Uterus (tissue), 4 donors: ENCODE data around the gene ATM. TPM values are rescaled to one million over a fixed set of nuclear protein-coding genes. Genes with fewer than 3 reads are reported as not detected.

ENCODE experiments used
- DNase-seq, 2 donors: peaks; one replicate each; pipeline ENCODE4 v3.0.0-alpha.2; 2019 to 2020
- H3K27ac ChIP-seq, 2 donors: fragments of 200-600 bp; sonication (generic); 1 replicate in 1 of 2; 2 replicates in 1 of 2; pipeline ENCODE4 v1.5.1; 2016 to 2018
- H3K27me3 ChIP-seq, 2 donors: fragments of 200-600 bp; sonication (generic); one replicate each; pipeline ENCODE4 v1.5.1; 2018 to 2019; ENCODE audit warnings: control low read depth in 1 of 2
- H3K36me3 ChIP-seq, 2 donors: fragments of 200-600 bp; sonication (generic); one replicate each; pipeline ENCODE4 v1.5.1; 2019; ENCODE audit warnings: control low read depth in 1 of 2
- H3K4me1 ChIP-seq, 2 donors: fragments of 200-600 bp; sonication (generic); one replicate each; pipeline ENCODE4 v1.5.1; 2018 to 2019; ENCODE audit warnings: control low read depth in 1 of 2
- H3K4me3 ChIP-seq, 2 donors: fragments of 200-600 bp; sonication (generic); 1 replicate in 1 of 2; 2 replicates in 1 of 2; pipeline ENCODE4 v1.5.1; 2018 to 2019; ENCODE audit warnings: mild to moderate bottlenecking in 1 of 2
- H3K9me3 ChIP-seq, 2 donors: fragments of 200-600 bp; sonication (generic); one replicate each; pipeline ENCODE4 v1.5.1; 2019; ENCODE audit warnings: control low read depth in 1 of 2
- POLR2A ChIP-seq, 2 donors: fragments of 450-650 bp; IDR thresholded peaks; one replicate each; pipeline ENCODE4 v1.6.1; 2016; ENCODE audit warnings: antibody characterized with exemption in 2 of 2, mild to moderate bottlenecking in 1 of 2, moderate library complexity in 1 of 2
- intact Hi-C: fragments of 100-400 bp; cut with DNase I; formaldehyde crosslinking; loops from one replicate; pipeline ENCODE4 v1.15.1; 2023; ENCODE audit warnings: low total_unique reads
- total RNA-seq, 4 donors: library from RNA; depleted of rRNA in 3 of 4; stranded (reverse); fragments of >200 nt in 3 of 4; gene quantifications; one replicate each; pipeline versions ENCODE4 v1.1.0 to v1.2.4, GENCODE V29; 2014 to 2023
- TF ChIP-seq, protein P1 (sequence below), 4 experiments: fragments of 200-600 bp in 2 of 4; fragments of 450-650 bp in 2 of 4; sonication (generic) in 2 of 4; IDR thresholded peaks; one replicate each; pipeline ENCODE4 v1.5.1; 2016 to 2019; ENCODE audit warnings: antibody characterized with exemption in 4 of 4, mild to moderate bottlenecking in 2 of 4, moderate library complexity in 1 of 4
- donor health status: DM: yes; HTN: yes; CAD: no.

Gene ATM
- total RNA-seq, 4 donors from 2014 or later: 51.2 to 196 (median 132) TPM

DNA sequence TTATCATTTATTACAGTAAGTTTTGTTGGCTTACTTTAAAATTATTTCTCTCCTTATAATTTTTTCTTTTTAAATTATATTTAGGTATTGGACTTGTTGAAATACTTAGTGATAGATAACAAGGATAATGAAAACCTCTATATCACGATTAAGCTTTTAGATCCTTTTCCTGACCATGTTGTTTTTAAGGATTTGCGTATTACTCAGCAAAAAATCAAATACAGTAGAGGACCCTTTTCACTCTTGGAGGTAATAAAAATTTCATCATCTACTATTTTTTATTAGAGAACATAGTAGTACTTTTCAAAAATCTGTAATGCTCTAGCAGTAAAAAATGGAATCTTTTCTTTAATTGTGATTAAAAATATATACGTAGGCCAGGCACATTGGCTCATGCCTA is 70.4 kb downstream of the ATM start:
- intact Hi-C loops: no loop called here
- Histone ChIP-seq H3K27me3 (no peaks in the 10 kb centered on the region), H3K9me3 (no peaks in the 10 kb centered on the region), H3K4me3 (no peak overlapping the region), H3K27ac (no peak overlapping the region), H3K4me1 (no peaks in the 10 kb centered on the region), H3K36me3 (no peaks in the 10 kb centered on the region)
- no peak for DNase-seq
- TF ChIP-seq, protein P1, sequence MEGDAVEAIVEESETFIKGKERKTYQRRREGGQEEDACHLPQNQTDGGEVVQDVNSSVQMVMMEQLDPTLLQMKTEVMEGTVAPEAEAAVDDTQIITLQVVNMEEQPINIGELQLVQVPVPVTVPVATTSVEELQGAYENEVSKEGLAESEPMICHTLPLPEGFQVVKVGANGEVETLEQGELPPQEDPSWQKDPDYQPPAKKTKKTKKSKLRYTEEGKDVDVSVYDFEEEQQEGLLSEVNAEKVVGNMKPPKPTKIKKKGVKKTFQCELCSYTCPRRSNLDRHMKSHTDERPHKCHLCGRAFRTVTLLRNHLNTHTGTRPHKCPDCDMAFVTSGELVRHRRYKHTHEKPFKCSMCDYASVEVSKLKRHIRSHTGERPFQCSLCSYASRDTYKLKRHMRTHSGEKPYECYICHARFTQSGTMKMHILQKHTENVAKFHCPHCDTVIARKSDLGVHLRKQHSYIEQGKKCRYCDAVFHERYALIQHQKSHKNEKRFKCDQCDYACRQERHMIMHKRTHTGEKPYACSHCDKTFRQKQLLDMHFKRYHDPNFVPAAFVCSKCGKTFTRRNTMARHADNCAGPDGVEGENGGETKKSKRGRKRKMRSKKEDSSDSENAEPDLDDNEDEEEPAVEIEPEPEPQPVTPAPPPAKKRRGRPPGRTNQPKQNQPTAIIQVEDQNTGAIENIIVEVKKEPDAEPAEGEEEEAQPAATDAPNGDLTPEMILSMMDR (IDR thresholded peaks at IDR 0.05): no peak
- no peak for TF ChIP-seq POLR2A (IDR thresholded peaks at IDR 0.05)

DNA sequence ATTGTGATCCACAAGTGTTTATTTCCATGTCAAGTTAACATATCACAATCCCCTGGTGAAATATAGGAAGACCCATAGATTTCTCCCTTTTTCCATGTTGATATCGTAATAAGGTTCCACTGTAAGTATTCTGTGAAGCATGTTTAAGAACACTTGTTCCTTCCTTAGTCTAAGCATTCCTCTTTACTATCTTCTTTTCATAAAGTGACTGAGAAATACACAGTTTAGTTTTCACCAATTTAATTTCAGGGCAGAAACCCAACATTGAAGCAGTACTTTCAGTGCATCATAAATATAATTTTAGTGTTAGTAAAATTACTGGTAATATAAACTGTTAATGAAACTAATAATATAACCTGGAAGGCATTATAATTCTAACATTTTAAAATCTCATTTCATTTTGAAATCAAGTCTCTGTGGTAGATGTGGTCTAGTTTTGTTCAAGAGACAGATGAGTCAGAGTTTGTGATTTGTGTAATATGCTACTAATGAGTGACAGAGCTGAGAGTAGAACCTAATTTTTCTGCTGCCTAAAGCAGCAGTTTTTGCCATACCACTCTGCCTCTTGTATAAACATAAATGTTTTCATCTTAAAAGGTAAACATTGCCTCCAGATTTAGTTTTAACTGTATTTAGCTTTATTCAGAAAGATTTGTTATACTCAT is 79.4 kb downstream of the ATM start:
- Histone ChIP-seq H3K4me1 (no peaks in the 10 kb centered on the region), H3K4me3 (no peak overlapping the region), H3K36me3 (no peaks in the 10 kb centered on the region), H3K27me3 (no peaks in the 10 kb centered on the region), H3K27ac (no peak overlapping the region), H3K9me3 (no peaks in the 10 kb centered on the region)
- TF ChIP-seq POLR2A (IDR thresholded peaks at IDR 0.05): no peak
- TF ChIP-seq, protein P1 (IDR thresholded peaks at IDR 0.05): no peak
- DNase-seq: no peak
- intact Hi-C loops: no loop called here

DNA sequence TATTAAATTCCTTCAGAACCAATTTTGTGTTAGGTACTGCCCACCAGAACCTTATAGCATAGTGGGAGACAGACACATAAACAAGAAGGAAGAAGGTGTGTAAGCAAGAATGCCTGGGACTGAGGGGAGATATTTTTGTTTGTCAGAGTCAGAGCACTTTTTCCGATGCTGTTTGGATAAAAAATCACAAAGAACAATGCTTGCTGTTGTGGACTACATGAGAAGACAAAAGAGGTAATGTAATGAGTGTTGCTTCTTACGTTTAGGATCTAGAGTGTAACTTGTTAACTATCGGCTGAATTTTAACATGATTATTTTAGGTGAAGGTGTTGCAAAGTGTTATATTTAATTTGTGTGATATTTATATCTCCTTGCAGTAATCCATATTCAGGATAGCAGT is 84.9 kb downstream of the ATM start:
- intact Hi-C loops: no loop called here
- no peak overlapping the region for H3K4me3 ChIP-seq
- no peaks in the 10 kb centered on the region for H3K9me3 ChIP-seq
- H3K4me1 ChIP-seq: no peaks in the 10 kb centered on the region
- no peak for DNase-seq
- H3K36me3 ChIP-seq: no peaks in the 10 kb centered on the region
- no peak overlapping the region for H3K27ac ChIP-seq
- TF ChIP-seq, protein P1 (IDR thresholded peaks at IDR 0.05): no peak
- no peak for TF ChIP-seq POLR2A (IDR thresholded peaks at IDR 0.05)
- no peaks in the 10 kb centered on the region for H3K27me3 ChIP-seq

DNA sequence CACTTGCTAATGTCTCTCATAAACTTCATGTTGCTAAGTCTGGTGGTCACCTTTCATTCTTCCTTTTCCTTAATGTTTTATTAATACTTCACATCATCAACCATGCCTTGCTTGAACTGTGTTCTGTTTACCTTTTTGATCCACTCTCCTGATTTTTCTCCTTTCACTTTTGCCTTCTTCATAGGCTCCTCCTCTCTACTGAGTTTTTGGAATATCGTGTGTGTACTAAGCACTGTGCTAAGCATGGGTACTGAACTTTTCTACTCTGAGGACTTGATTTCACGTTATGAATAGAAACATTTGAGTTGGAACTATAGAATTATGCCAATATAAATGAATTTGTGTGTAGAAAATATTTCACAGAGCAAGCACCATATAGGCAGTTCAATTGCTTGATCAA is 90.6 kb downstream of the ATM start:
- no peaks in the 10 kb centered on the region for H3K27me3 ChIP-seq
- DNase-seq: no peak
- intact Hi-C loops: no loop called here
- no peaks in the 10 kb centered on the region for H3K4me1 ChIP-seq
- H3K9me3 ChIP-seq: no peaks in the 10 kb centered on the region
- H3K4me3 ChIP-seq: no peak overlapping the region
- no peaks in the 10 kb centered on the region for H3K36me3 ChIP-seq
- no peak overlapping the region for H3K27ac ChIP-seq
- TF ChIP-seq, protein P1 (IDR thresholded peaks at IDR 0.05): no peak
- no peak for TF ChIP-seq POLR2A (IDR thresholded peaks at IDR 0.05)

DNA sequence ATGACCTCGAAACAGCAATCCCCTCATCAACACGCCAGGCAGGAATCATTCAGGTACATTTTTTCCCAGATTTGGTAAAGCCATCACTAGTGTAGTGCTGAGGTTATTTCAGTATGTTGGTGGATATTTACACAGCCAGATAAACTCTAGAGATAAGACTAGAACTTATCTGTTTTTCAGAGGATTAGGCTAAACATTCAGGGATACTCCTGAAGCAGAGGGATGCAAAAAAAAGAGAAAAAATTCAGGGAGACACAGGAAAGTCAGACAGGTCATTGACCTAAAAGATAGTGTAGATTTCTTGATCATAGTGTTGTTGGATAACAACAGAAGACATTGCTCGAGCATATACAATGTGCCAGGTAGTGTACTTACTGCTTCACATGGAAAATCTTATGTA is 93.2 kb downstream of the ATM start:
- Histone ChIP-seq H3K4me1 (no peaks in the 10 kb centered on the region), H3K27ac (no peak overlapping the region), H3K36me3 (no peaks in the 10 kb centered on the region), H3K27me3 (no peaks in the 10 kb centered on the region), H3K9me3 (no peaks in the 10 kb centered on the region), H3K4me3 (no peak overlapping the region)
- no peak for TF ChIP-seq POLR2A (IDR thresholded peaks at IDR 0.05)
- no peak for DNase-seq
- intact Hi-C loops: no loop called here
